Spinal cord (tissue), 10 donors: ENCODE measurements around the gene TMEM63A. TPM values are rescaled to one million over a fixed set of nuclear protein-coding genes. Genes with fewer than 3 reads are reported as not detected.
"Not testable (repeated sequence)": the region's sequence is repeated elsewhere in the genome, so short reads cannot be mapped to it uniquely, and the experiment has no call there.

Source experiments
- DNase-seq, 6 donors: peaks; one replicate each; pipeline versions ENCODE4 v3.0.0 to v3.0.0-alpha.2; 2013 to 2015; ENCODE audit warnings: low spot score in 6 of 6, low read depth in 4 of 6
- H3K27ac ChIP-seq: one replicate; pipeline ENCODE4 v1.5.1; 2013; ENCODE audit warnings: low read depth, low read length, control low read depth
- H3K27me3 ChIP-seq: one replicate; pipeline ENCODE4 v1.6.1; 2013; ENCODE audit warnings: low read length; ENCODE audit not compliant: control insufficient read depth, insufficient read depth
- H3K36me3 ChIP-seq: one replicate; pipeline ENCODE4 v1.6.1; 2013; ENCODE audit warnings: low read length; ENCODE audit not compliant: control insufficient read depth, insufficient read depth
- H3K4me1 ChIP-seq: one replicate; pipeline ENCODE4 v1.6.1; 2013; ENCODE audit warnings: low read length; ENCODE audit not compliant: control insufficient read depth, insufficient read depth
- H3K4me3 ChIP-seq: one replicate; pipeline ENCODE4 v1.5.1; 2013; ENCODE audit warnings: low read depth, low read length, control low read depth
- H3K9me3 ChIP-seq: one replicate; pipeline ENCODE4 v1.6.1; 2013; ENCODE audit warnings: low read length; ENCODE audit not compliant: control insufficient read depth, insufficient read depth
- WGBS: methylation state at CpG from one replicate; pipeline ENCODE4 v1.1.5; 2013; ENCODE audit warnings: missing lambda C conversion rate; ENCODE audit not compliant: insufficient coverage; 5-methylcytosine and 5-hydroxymethylcytosine counted together
- polyA plus RNA-seq, 2 donors: library from polyadenylated mRNA; unstranded; fragments of 120-200 nt; gene quantifications; one replicate each; pipeline ENCODE4 v1.2.1, GENCODE V29; 2013; ENCODE audit not compliant: insufficient read length in 2 of 2
- total RNA-seq, 2 donors: library from RNA; depleted of rRNA in 1 of 2; stranded (reverse); fragments of 120-200 nt in 1 of 2; fragments of >200 nt in 1 of 2; gene quantifications; one replicate each; pipeline versions ENCODE4 v1.2.3 to v1.2.4, GENCODE V29; 2013 to 2014
- donor health status: healthy.

The TMEM63A gene
- total and polyA plus RNA-seq, 4 donors, result 40.3 to 97.8 (median 73.3) TPM

DNA sequence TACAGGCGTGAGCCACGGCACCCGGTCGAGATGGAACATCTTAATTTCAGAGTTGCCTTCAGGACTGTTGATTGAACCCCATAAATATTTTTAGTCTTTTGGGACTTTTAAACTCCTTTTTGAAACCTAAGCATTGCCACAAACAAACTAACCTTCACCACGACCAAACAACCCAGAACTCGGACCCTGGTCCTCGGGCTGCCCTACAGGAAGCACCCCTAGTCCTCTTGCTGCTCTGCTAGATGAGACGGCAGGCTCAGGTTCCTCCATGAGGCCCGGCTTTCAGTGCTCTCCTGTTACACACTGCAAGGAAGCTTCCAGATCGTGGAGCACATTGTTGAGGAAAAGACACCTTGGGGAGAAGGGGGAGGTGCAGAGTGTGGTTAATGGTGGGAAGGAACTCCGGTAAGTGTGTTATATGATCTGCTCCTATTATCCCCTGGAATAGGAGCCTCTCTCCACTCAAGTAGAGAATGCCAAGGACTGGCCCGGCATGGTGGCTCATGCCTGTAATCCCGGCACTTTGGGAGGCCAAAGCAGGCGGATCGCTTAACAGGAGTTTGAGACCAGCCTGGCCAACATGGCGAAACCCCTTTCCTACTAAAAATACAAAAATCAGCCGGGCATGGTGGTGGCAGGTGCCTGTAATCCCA lies 66.5 kb downstream of the TMEM63A start:
- peak in 1 of 6 donors; percentile 50 for DNase-seq
- Histone ChIP-seq H3K4me1 (peaks cover 71% of the 10 kb centered on the region), H3K9me3 (no peaks in the 10 kb centered on the region), H3K27me3 (no peaks in the 10 kb centered on the region), H3K27ac (no peak overlapping the region), H3K36me3 (peaks cover 3% of the 10 kb centered on the region), H3K4me3 (no peak overlapping the region)
- 87% methylated on average over 13 of the region's 17 CpGs for WGBS

DNA sequence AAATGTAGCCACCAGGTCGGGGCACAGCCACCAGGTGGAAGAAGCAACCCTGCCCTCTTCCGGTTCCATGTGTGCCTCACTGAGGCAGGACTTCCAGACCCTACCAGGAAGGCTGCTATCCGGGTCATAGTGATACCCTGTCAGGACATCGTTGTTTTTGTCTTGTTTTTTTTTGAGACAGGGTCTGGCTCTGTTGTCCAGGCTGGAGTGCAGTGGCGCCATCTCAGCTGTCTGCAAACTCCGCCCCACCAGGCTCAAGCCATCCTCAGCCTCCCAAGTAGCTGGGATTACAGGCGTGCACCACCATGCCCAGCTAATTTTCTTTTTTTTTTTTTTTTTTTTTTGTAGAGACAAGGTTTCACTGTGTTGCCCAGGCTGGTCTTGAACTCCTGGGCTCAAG lies 67.1 kb downstream of the TMEM63A start:
- WGBS, result 97% methylated on average over 4 of the region's 7 CpGs

DNA sequence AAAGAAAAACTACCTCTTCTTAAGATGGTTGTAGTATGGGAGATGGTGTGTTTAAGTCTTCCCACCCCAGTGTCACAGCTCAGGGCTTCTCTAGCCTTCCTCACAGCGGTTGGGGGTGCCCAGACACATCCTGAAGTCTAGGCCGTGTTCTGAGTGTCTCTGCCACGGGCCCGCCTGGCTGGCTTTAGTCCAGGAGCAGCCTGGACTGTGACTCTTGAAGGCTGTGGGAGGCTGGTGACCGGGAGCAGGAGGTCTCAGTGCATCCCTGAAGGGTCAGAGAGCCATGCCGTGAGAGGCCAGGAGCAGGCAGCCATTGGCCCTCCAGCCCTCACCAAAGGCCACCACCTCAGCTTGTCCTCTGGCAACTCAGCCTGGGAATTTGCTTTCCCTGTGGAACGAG lies 67.8 kb downstream of the TMEM63A start:
- Histone ChIP-seq H3K36me3 (peaks cover 3% of the 10 kb centered on the region), H3K9me3 (no peaks in the 10 kb centered on the region), H3K4me1 (peaks cover 73% of the 10 kb centered on the region), H3K27ac (no peak overlapping the region), H3K27me3 (no peaks in the 10 kb centered on the region), H3K4me3 (no peak overlapping the region)
- DNase-seq, result no peak
- 78% methylated on average over 5 of the region's 7 CpGs for WGBS

More for the DNA sequence above, 67.1 kb downstream of the TMEM63A start:
- H3K36me3 ChIP-seq, H3K9me3 ChIP-seq, H3K4me3 ChIP-seq, H3K27me3 ChIP-seq, H3K27ac ChIP-seq, DNase-seq: not testable (repeated sequence)
- peaks cover 72% of the 10 kb centered on the region for H3K4me1 ChIP-seq

DNA sequence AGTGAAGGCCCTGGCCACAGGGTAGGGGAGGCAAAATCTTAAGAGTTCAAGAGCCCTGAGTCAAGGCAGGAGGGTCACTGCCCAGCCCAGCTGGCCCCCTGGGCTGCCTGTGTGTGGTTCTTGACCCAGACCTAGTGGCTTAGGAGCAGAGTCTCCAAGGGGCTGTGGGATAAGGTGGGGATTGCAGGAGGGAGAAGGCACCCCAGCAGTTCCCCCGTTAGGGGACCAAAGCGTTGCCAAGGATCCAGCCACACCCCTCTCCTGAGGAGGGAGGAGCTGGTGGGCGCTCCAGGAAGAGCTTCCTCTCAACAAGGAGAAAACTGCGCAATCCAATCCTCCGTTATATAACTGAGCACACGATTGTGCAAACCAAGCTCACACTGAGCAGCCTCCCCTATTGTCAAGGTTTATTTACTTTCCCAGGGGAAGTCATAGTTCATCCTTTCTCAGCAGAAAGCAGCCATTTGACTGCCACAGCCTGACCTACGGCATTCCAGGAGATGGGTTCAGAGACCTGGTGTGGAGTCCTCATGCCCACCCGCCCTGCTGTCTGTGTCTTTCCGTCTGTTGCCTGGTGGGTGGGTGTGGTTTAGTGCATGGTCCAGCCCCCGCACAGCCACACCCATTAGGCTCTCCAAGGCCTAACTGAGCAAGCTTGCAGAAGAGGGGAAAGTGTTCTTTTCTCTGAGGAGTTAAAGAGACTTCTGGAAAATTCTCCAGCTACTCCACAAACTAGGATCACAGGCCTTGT lies 68.8 kb downstream of the TMEM63A start:
- 67% methylated on average over 3 of the region's 10 CpGs for WGBS
- peaks cover 3% of the 10 kb centered on the region for H3K36me3 ChIP-seq
- H3K4me3 ChIP-seq, result no peak overlapping the region
- peak in 1 of 6 donors; percentile 62 for DNase-seq
- peak overlapping the region; percentile 69 for H3K27ac ChIP-seq
- H3K9me3 ChIP-seq, result no peaks in the 10 kb centered on the region
- peaks cover 73% of the 10 kb centered on the region for H3K4me1 ChIP-seq
- no peaks in the 10 kb centered on the region for H3K27me3 ChIP-seq

DNA sequence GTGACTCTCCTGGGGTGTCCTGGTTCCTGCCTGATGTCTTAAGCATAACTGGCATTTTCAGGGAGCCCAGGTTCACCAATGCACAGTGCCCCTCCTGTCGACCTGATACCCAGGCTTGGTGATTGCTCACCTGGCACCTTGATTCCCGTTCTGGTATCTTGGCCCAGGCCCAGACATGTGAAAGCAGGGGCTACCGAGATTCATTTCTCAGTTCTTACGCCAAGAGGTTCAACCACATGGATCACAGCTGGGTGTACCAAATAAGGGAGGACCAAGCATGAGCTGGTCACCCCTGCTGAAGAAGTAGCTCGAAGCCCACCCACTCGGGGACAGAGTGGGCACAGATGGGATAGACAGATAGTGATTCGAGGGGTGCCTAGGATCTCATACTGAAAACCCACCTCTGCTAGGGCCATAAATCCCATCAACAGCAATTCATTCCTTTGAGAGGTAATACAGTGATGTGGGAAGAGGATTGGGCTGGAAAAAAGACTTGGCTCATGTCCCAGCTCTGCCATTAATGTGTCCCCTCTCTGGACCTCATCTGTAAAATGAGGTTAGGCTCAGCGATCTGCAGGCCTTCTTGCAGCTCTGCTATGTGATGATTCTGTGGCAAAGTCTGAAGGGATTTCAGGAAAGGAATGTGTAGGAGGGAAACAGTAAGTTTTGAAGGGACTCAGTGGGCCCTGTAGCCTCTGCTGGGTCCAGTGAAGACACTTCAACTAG lies 69.5 kb downstream of the TMEM63A start:
- WGBS, result 73% methylated on average over 5 of the region's 8 CpGs
- Histone ChIP-seq H3K36me3 (peaks cover 3% of the 10 kb centered on the region), H3K4me3 (no peak overlapping the region), H3K27me3 (no peaks in the 10 kb centered on the region), H3K9me3 (no peaks in the 10 kb centered on the region), H3K4me1 (peaks cover 70% of the 10 kb centered on the region), H3K27ac (peak overlapping the region; percentile 69)
- DNase-seq, result peak in 1 of 6 donors; percentile 38

- Histone ChIP-seq H3K4me1 (peaks cover 62% of the 10 kb centered on the region), H3K4me3 (peak overlapping the region; percentile 65), H3K36me3 (no peaks in the 10 kb centered on the region), H3K9me3 (no peaks in the 10 kb centered on the region), H3K27me3 (no peaks in the 10 kb centered on the region), H3K27ac (no peak overlapping the region)
- WGBS, result 70% methylated on average over 4 of the region's 10 CpGs
- DNase-seq, result peak in 2 of 6 donors; percentile 17 to 46
These were observed 70.3 kb downstream of the TMEM63A start for GRCh38 chr1:225811622-225812487.

GRCh38 chr1:225810579-225811538 lies 71.3 kb downstream of the TMEM63A start:
- H3K36me3 ChIP-seq, H3K27me3 ChIP-seq, H3K9me3 ChIP-seq: not testable (repeated sequence)
- peak overlapping the region; percentile 65 for H3K4me3 ChIP-seq
- peak overlapping the region; percentile 69 for H3K27ac ChIP-seq
- 15% methylated on average over 11 of the region's 29 CpGs for WGBS
- DNase-seq, result peak in 2 of 6 donors; percentile 40 to 53
- H3K4me1 ChIP-seq, result peaks cover 54% of the 10 kb centered on the region

GRCh38 chr1:225809842-225810578 lies 72.2 kb downstream of the TMEM63A start, which contains the start of gene EPHX1:
Gene EPHX1, plus strand, starts transcription at chr1:225810124. Its CDS starts 18,606 bp downstream, at chr1:225828730.
- WGBS, result under 1% methylated on average over 80 of the region's 80 CpGs
- peak within 1 kb of the TSS; percentile 65 for H3K4me3 ChIP-seq
- peak within 1 kb of the TSS; percentile 71 for H3K27ac ChIP-seq
- no peaks in the 10 kb centered on the region for H3K9me3 ChIP-seq
- no peaks in the 10 kb centered on the region for H3K36me3 ChIP-seq
- DNase-seq, result peak in 4 of 6 donors; percentile 68 to 92 (median 80)
- peaks cover 48% of the 10 kb centered on the region for H3K4me1 ChIP-seq
- H3K27me3 ChIP-seq, result no peaks in the 10 kb centered on the region
